Fibroblast of the aortic adventitia (primary cell): ENCODE measurements around the gene ZNF830. TPM values are rescaled to one million over a fixed set of nuclear protein-coding genes. Genes with fewer than 3 reads are reported as not detected.
"Not testable (repeated sequence)": the region's sequence is repeated elsewhere in the genome, so short reads cannot be mapped to it uniquely, and the experiment has no call there.

ENCODE experiments used
- DNase-seq: peaks from one replicate; pipeline ENCODE4 v3.0.0-alpha.2; 2010; ENCODE audit warnings: low read depth
- H3K4me3 ChIP-seq: 2 replicates; pipeline ENCODE4 v1.5.1; 2011; ENCODE audit warnings: low read depth, mild to moderate bottlenecking, control low read depth, low read length, moderate library complexity
- total RNA-seq: library from RNA; depleted of rRNA; stranded (reverse); fragments of >200 nt; gene quantifications from 2 replicates; pipeline ENCODE4 v1.2.3, GENCODE V29; 2012; ENCODE audit warnings: low replicate concordance
- TF ChIP-seq, protein P1 (sequence below): IDR thresholded peaks from 2 replicates; pipeline ENCODE4 v1.5.1; 2011; ENCODE audit warnings: mild to moderate bottlenecking, low read length, control low read depth, inconsistent platforms; ENCODE audit not compliant: insufficient read depth

ZNF830 gene
- total RNA-seq, 1 donor: 10.5 TPM

DNA sequence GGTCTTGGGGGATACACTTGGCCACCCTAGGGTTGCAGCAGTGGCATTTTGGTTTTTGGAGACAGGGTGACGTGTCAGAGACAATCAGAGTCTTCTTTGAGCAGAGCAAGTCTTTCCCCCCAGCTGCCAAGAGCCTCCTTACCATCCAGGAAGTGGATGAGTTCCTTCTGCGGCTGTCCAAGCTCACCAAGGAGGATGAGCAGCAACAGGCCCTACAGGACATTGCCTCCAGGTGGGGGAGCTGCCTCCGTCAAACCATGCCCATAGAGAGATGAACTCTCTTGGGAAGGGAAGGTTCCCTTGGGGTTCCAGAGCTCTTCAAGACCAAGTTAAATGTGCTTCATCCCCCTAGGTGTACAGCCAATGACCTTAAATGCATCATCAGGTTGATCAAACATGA, 30.3 kb downstream of the ZNF830 start:
- TF ChIP-seq, protein P1, sequence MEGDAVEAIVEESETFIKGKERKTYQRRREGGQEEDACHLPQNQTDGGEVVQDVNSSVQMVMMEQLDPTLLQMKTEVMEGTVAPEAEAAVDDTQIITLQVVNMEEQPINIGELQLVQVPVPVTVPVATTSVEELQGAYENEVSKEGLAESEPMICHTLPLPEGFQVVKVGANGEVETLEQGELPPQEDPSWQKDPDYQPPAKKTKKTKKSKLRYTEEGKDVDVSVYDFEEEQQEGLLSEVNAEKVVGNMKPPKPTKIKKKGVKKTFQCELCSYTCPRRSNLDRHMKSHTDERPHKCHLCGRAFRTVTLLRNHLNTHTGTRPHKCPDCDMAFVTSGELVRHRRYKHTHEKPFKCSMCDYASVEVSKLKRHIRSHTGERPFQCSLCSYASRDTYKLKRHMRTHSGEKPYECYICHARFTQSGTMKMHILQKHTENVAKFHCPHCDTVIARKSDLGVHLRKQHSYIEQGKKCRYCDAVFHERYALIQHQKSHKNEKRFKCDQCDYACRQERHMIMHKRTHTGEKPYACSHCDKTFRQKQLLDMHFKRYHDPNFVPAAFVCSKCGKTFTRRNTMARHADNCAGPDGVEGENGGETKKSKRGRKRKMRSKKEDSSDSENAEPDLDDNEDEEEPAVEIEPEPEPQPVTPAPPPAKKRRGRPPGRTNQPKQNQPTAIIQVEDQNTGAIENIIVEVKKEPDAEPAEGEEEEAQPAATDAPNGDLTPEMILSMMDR: no peak

DNA sequence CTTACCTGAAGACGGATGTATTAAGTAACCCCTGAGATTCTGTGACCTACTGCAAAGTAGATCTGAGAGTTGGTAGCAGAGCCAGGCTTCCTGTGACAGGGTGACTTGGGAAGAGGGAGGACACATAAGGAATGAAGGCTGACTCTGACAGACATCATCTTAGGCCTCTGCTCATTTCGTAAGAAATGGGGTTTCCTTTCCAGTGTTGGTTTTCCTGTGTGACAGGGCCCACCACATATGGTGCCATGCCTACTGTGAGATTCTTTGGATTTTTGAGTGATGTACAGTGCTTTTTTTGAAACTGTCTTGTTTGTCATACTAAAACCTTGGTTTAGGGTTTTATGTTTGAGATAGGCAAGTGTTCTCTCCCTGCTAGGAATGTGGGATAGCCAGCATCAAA, 31.7 kb downstream of the ZNF830 start:
- H3K4me3 ChIP-seq: no peak overlapping the region
- TF ChIP-seq, protein P1: no peak
- no peak for DNase-seq

More for the DNA sequence above, 30.3 kb downstream of the ZNF830 start:
- no peak for DNase-seq
- no peak overlapping the region for H3K4me3 ChIP-seq

DNA sequence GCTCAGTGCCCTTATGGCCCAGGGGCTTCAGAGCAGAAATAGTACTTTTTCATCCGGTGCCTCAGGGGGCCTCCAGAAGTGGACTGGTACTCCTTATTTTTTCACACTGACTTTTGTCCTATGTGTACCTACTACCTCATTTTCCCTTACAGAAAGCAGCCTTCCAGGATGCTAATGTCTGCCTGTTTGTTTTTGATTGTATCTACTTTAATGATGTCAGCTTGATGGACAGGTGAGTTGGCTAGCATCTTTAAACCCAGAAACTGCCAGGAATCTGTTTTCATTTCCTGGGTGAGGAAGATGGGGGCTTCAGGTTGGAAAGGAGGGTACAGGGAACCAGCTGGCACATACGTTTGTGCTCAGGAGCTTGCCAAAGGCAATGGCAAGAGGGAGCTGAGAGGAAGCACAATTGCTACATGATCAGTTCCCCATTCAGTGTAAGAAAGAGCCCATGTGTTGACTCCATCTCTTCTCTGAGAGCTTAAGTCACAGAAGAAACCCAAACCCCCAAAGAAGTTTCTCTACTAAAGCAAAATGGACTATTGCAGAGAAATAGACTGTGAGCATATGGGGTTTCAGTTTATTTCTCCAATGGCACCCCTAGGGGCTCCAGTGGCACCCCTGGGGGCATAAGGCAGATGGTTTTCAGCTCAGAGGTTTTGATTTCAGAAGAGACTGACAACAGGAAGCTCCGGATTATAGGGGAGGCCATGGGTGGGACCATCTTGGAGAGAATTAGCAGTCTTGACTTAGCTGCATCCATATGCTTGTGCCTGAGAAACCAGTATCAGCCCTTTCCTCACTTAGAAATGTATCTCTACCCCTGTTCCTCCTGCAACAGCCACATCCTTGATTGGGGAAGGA, 35.3 kb downstream of the ZNF830 start:
- no peak overlapping the region for H3K4me3 ChIP-seq
- TF ChIP-seq, protein P1: no peak
- DNase-seq: no peak

GRCh38 chr17:34997355-34997862, 36.1 kb downstream of the ZNF830 start:
- TF ChIP-seq, protein P1: no peak
- H3K4me3 ChIP-seq: no peak overlapping the region
- DNase-seq: peak; percentile 91

DNA sequence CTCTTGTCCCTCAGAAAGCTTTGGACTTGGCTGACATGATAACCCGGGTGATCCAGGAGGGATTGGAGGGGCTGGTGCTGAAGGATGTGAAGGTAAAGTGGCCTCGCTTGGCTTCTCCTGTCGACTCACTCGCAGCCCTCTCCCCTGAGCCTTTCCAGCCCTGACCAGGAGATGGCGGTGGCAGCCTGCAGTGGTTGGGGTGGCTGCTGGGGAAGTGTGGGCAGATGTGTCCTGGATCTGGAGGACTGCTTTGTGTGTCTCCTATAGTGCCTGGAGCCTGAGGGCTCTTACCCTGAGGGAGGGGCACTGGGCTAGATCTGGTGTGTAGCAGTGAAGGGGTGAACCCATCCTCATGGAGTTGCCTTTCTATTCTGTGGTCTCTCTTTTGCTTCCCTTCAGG, 36.9 kb downstream of the ZNF830 start:
- TF ChIP-seq, protein P1: peak; percentile 90
- H3K4me3 ChIP-seq: no peak overlapping the region
- peak; percentile 66 for DNase-seq

DNA sequence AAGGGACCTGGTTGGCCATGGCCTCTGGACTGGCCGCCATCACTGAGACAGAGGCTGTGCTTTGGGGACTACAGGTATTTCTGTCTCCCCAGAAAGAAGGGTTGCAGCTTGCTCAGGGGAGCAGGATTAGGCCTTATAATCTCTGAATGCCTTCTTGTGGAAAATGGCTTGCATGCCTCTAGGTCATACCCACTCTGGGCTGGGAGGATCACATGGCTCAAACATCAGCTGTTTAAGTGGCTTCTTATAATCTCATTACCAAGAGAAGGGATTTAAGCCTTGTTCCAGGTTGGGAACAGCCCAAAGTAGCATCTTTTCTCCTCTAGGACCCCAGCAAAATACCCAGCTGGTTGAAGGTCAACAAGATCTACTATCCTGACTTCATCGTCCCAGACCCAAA, 38.1 kb downstream of the ZNF830 start:
- no peak overlapping the region for H3K4me3 ChIP-seq
- TF ChIP-seq, protein P1: no peak
- no peak for DNase-seq

GRCh38 chr17:35000965-35001364, 39.6 kb downstream of the ZNF830 start:
- H3K4me3 ChIP-seq, DNase-seq: not testable (repeated sequence)
